COLO668 (cell line): ENCODE results near the gene TRAPPC12.
"Not testable (repeated sequence)": the region's sequence is repeated elsewhere in the genome, so short reads cannot be mapped to it uniquely, and the experiment has no call there.

ENCODE experiments used
- DNase-seq: peaks from one replicate; lab custom pipeline; 2025; ENCODE audit not compliant: unreplicated experiment; lab: John Stamatoyannopoulos, UW

The TRAPPC12 gene

GRCh38 chr2:3451926-3452671, 72.6 kb downstream of the TRAPPC12 start:
- no peak for DNase-seq

GRCh38 chr2:3453190-3453999, 73.9 kb downstream of the TRAPPC12 start:
- DNase-seq, result no peak

DNA sequence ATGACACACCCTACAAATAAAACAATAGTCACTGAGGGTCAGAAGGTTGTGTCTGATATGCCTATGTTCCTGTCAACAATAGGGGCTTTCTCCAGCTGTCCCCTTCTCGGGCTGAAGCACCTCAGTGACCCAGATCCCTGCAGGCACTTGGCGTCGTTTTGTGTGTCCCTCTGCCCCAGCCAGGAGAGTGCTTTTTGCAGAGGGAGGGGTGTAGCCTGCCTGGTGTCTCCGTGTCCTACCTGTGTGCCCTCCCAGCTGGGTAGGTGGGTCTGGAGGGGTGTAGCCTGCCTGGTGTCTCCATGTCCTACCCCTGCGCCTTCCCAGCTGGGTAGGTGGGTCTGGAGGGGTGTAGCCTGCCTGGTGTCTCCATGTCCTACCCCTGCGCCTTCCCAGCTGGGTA, 74.5 kb downstream of the TRAPPC12 start:
- DNase-seq, result not testable (repeated sequence)

- no peak for DNase-seq
Measured at GRCh38 chr2:3454802-3455201, 75.3 kb downstream of the TRAPPC12 start.

DNA sequence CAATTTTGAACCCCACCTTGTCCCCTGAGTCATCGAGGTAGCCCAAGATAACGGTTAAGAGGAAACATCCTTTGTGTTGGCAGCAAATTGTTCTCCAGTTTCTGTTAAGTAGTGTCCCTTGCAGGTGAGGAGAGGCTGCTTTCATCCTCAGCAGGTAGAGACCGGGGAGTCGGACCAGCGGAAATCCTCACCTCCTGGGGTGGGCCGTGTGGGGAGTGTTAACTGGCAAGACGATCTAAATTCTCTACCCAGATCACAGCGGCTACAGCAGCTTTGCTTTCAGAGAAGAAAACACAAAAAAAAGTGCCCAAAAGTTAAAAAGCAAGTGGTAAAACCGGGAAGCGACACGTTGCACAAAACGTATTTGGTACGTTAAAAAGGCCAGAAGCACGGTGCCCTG, 76.6 kb downstream of the TRAPPC12 start:
- DNase-seq, result no peak

GRCh38 chr2:3457524-3458395, 78.3 kb downstream of the TRAPPC12 start:
- DNase-seq, result no peak

DNA sequence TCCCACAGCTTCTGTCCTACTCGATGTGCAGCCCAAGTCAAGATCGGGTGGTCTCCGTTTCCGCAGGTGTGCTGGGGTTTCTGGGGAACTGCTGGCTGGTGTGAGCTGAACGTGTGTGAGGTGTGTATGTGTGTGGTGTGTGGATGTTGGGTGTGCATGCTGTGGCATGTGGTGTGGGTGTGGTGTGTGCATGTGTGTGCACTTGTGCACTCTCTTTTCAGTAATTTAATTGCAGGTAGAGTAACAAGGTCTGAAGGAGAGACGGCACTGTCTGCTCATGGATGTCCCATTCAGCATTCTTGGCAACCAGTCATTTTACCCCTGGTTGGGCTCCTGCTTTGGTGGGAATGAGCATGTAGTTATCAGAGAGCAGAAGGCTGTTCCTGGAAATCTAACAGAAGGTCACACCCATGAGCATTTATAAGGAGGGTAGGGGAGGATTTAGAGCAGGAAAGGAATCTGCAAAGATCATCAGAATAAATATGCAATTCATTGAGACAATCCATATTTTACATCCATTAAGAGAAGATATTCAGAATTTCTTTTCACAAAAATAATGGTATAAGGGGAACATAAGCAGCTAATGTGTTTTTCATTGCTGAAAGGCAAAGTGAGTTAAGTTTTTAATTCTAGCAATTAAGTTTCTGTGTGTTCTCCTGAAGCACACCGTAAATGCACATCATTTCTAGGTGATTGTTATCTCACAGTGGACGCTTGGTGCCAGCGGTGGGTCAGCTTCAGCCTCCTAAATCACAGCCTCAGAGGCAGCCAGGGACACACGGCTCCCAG, 79.1 kb downstream of the TRAPPC12 start:
- no peak for DNase-seq

GRCh38 chr2:3459185-3460015, 79.9 kb downstream of the TRAPPC12 start:
- DNase-seq, result no peak

GRCh38 chr2:3460156-3460555, 80.7 kb downstream of the TRAPPC12 start:
- no peak for DNase-seq

DNA sequence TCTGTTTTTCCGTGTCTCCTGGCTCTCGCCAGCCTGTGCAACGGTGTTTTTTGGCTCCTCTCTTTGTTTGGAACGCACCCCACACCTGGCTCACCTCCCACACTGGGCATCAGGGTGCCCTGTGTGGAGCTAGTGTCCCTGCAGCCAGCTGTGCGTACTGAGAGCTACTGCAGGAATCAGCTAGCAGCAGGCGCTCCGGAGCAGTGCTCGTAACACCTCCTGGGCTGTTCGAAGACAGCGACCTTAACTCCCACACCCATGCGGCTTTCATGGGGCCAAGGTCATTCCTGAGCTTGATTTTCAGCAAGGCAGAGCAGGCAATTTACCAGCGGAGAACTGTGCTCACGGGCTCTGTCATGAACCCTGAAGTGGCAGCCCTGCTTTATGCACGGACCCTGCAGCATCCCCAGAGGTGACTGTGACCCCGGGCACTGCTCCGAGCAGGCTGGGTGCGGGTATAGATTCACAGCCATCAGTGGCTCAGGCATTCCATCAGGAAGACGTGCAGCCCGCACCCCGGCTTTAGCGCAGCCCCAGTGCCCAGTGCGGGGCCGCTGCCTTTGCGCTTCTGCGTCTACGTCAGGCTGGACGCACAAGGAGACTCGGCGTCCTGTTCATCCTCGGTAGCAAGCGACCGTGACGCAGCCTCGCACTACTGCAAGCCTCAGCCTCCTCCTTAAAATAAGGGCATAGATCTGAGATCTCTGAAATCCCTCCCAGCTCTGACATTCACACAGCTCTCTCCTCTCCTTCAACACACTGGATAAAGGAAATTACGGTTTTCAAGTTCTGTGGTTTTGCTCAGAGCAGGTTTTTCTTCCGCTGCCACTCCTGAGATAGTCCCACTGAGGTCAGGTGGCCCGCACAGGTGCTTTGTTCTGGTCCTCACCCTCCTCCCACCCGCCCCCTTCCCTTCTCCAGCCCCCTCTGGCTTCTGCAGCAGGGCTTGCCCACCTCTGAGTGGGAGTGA, 81.6 kb downstream of the TRAPPC12 start:
- peak; percentile 8 for DNase-seq

DNA sequence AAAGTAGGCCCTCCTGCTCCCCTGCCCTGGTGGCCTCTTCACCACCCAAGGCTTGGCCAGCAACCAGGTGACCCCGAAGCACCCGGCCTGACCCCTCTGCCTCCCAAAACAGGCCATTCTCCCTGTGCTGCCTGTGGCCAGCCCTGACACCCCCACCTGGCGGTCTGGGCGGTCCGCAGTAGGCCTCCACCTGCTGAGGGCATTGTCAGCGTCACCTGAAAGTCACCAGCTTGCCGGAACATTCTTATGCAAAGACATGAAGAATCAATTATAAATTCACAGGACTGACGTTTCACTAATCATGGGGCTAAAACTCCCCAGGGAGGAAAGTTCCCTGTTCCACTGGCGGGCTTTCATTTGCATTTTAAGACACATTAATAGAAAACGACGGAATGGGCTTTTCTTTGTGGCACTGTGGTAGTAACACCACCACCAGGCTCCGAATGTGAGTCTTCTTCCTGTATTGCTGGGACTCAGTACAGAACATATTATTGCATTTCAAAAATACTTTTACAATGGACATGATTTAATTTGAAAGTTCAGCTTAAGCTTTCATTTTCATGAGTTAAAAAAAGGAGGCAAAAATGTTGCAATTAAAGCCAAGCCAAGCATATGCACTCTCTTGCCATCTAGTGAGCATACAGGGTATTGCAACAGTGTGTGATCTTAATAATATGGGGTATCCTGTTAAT, 82.5 kb downstream of the TRAPPC12 start:
- DNase-seq, result peak; percentile 35

DNA sequence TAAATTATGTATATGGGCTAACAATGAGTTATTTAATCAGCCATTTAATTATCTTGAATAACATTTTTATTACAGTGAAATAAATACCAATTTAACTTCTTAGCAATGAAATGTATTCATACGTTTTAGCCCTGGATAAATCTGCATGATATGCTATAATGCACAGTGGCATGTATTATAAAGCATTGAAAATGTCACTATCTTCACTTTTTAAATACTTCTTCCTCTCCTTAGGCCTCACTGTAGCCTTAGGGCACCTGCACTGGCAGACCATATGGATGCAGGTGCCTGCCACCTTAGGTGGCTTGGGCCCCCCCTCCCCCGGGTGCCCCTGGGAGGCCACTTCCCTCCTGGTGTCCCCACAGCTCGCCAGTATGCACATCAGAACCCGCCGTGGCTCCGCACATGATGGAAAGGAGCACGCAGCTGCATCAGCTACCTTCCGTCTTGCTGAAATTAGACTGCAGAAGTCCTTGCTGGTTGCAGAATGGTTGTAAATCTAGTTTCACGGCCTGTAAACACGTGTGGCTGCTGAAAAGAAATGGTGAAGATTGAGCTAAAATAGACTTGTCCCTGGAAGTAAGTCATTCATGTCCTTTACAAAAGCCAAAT, 83.1 kb downstream of the TRAPPC12 start:
- no peak for DNase-seq

- no peak for DNase-seq
Measured at GRCh38 chr2:3463186-3463835, 83.8 kb downstream of the TRAPPC12 start.

GRCh38 chr2:3463944-3464343, 84.5 kb downstream of the TRAPPC12 start:
- DNase-seq, result no peak

GRCh38 chr2:3464401-3465005, 85.0 kb downstream of the TRAPPC12 start:
- no peak for DNase-seq

GRCh38 chr2:3465328-3465727, 85.8 kb downstream of the TRAPPC12 start:
- DNase-seq, result no peak
